HG03097 (cell line): Measurements from ENCODE around the gene C11orf21.

Experiments used
- ATAC-seq: cut with Tn5 transposase; IDR thresholded peaks from one replicate; pipeline ENCODE4 v1.9.1; 2021; ENCODE audit not compliant: unreplicated experiment, low FRiP score

C11orf21 gene

GRCh38 chr11:2263724-2264360, 37.9 kb downstream of the C11orf21 start:
- ATAC-seq: no peak

GRCh38 chr11:2263071-2263565, 38.6 kb downstream of the C11orf21 start:
- no peak for ATAC-seq

GRCh38 chr11:2262301-2263070, 39.2 kb downstream of the C11orf21 start:
- no peak for ATAC-seq

GRCh38 chr11:2261436-2262230, 40.1 kb downstream of the C11orf21 start:
- ATAC-seq: no peak

- no peak for ATAC-seq
These were observed 41.0 kb downstream of the C11orf21 start for GRCh38 chr11:2260491-2261364.

- ATAC-seq: no peak
These were observed 41.7 kb downstream of the C11orf21 start for GRCh38 chr11:2259897-2260451.

GRCh38 chr11:2259466-2259830, 42.3 kb downstream of the C11orf21 start:
- no peak for ATAC-seq

GRCh38 chr11:2258501-2259465, 42.9 kb downstream of the C11orf21 start:
- ATAC-seq: no peak

GRCh38 chr11:2256951-2257700, 44.6 kb downstream of the C11orf21 start:
- ATAC-seq: no peak

- no peak for ATAC-seq
These were observed 45.3 kb downstream of the C11orf21 start for GRCh38 chr11:2256293-2256913.

GRCh38 chr11:2252018-2252417, 49.7 kb downstream of the C11orf21 start:
- ATAC-seq: no peak

GRCh38 chr11:2251138-2251537, 50.6 kb downstream of the C11orf21 start:
- ATAC-seq: no peak

GRCh38 chr11:2250485-2250884, 51.2 kb downstream of the C11orf21 start:
- no peak for ATAC-seq

GRCh38 chr11:2250041-2250440, 51.7 kb downstream of the C11orf21 start:
- no peak for ATAC-seq

GRCh38 chr11:2249189-2249916, 52.4 kb downstream of the C11orf21 start:
- ATAC-seq: no peak

- ATAC-seq: no peak
These were observed 53.0 kb downstream of the C11orf21 start for GRCh38 chr11:2248762-2249161.

- no peak for ATAC-seq
These were observed 53.5 kb downstream of the C11orf21 start for GRCh38 chr11:2248242-2248641.
